K562 (cell line): ENCODE results near the gene SPDEF. TPM values are rescaled to one million over a fixed set of nuclear protein-coding genes. Genes with fewer than 3 reads are reported as not detected.

ENCODE experiments used
- ATAC-seq: fragments of 200-7000 bp; cut with Tn5 transposase; 3 replicates; pipeline ENCODE4 v1.9.1; 2020; ENCODE audit warnings: moderate library complexity
- BruUV-seq: library from RNA; stranded (reverse); fragments of 400-500 nt; replicated peaks from 2 replicates; lab custom pipeline; 2021; lab: Mats Ljungman, UMichigan
- CTCF ChIA-PET: fragments of 300-600 bp; formaldehyde crosslinking; extraction: SDS; loops from one replicate; lab custom pipeline; 2021; ENCODE audit warnings: low intra/inter-chr PET ratio; lab: Yijun Ruan, JAX
- POLR2A ChIA-PET: fragments of 300-600, 350-650 bp; sonication (Branson Sonifier 250); formaldehyde crosslinking; extraction: SDS; loops from one replicate; lab custom pipeline; 2021; ENCODE audit warnings: antibody characterized with exemption, inconsistent platforms; lab: Yijun Ruan, JAX
- DNase-seq, 4 experiments: peaks; one replicate each; pipeline versions ENCODE4 v3.0.0 to v3.0.0-alpha.2; 2011 to 2018; ENCODE audit warnings: low spot score in 3 of 4, mixed read lengths in 3 of 4; ENCODE audit errors: extremely low read depth in 1 of 4
- FAIRE-seq: peaks from 2 replicates; lab custom pipeline; 2011; peaks lifted over from hg19 to GRCh38; lab: Jason Lieb, UNC
- H2AFZ ChIP-seq: 2 replicates; pipeline ENCODE4 v1.6.0; 2011; ENCODE audit warnings: low read depth, low read length, control low read depth, inconsistent platforms
- H3K27ac ChIP-seq: fragments of 200-600 bp; 3 replicates; pipeline ENCODE4 v1.8.0; 2011; ENCODE audit warnings: low read depth, mild to moderate bottlenecking, control low read depth, inconsistent platforms, low read length, moderate library complexity, mixed read lengths; ENCODE audit errors: extremely low read depth
- H3K27me3 ChIP-seq, 2 experiments: fragments of 300-600 bp in 1 of 2; 2 replicates in 1 of 2; 3 replicates in 1 of 2; pipeline versions ENCODE4 v1.6.0 to v1.8.0; 2011; ENCODE audit warnings: inconsistent platforms in 2 of 2, low read length in 2 of 2, mild to moderate bottlenecking in 1 of 2, mixed read lengths in 1 of 2, moderate library complexity in 1 of 2; ENCODE audit not compliant: control insufficient read depth in 2 of 2, insufficient read depth in 2 of 2
- H3K36me3 ChIP-seq: fragments of 300-600 bp; 3 replicates; pipeline ENCODE4 v1.8.0; 2011; ENCODE audit warnings: mild to moderate bottlenecking, low read length, inconsistent platforms; ENCODE audit not compliant: control insufficient read depth, insufficient read depth
- H3K4me1 ChIP-seq, 2 experiments: fragments of 200-600 bp in 1 of 2; replicated peaks in 1 of 2; 2 replicates in 1 of 2; 3 replicates in 1 of 2; pipeline versions ENCODE4 v1.5.1 to v1.8.0; 2011; ENCODE audit warnings: inconsistent platforms in 2 of 2, low read length in 2 of 2, mild to moderate bottlenecking in 1 of 2, mixed read lengths in 1 of 2, moderate library complexity in 1 of 2; ENCODE audit not compliant: control insufficient read depth in 2 of 2, insufficient read depth in 2 of 2
- H3K4me2 ChIP-seq: 2 replicates; pipeline ENCODE4 v1.6.1; 2011; ENCODE audit warnings: low read length, control low read depth, inconsistent platforms, mixed read lengths; ENCODE audit not compliant: insufficient read depth
- H3K4me3 ChIP-seq: fragments of 200-600 bp; sonication (generic), shearing (Covaris generic); 2 replicates; pipeline ENCODE4 v1.5.1; 2016; ENCODE audit warnings: control low read depth, inconsistent platforms
- H3K79me2 ChIP-seq: fragments of 200-600 bp; 3 replicates; pipeline ENCODE4 v1.8.0; 2011; ENCODE audit warnings: low read length, inconsistent platforms; ENCODE audit not compliant: control insufficient read depth, insufficient read depth
- H3K9ac ChIP-seq, 2 experiments: 2 replicates each; pipeline versions ENCODE4 v1.6.0 to v1.6.1; 2011; ENCODE audit warnings: low read depth in 2 of 2, low read length in 2 of 2, control low read depth in 1 of 2, inconsistent platforms in 1 of 2, mild to moderate bottlenecking in 1 of 2, mixed read lengths in 1 of 2; ENCODE audit not compliant: insufficient read depth in 1 of 2
- H3K9me1 ChIP-seq: one replicate; pipeline ENCODE4 v1.6.0; 2011; ENCODE audit warnings: inconsistent platforms, mild to moderate bottlenecking, low read length, moderate library complexity; ENCODE audit not compliant: control insufficient read depth, insufficient read depth
- H3K9me3 ChIP-seq: replicated peaks from 2 replicates; pipeline ENCODE4 v1.5.1; 2011; ENCODE audit warnings: low read depth, low read length, inconsistent platforms; ENCODE audit not compliant: control insufficient read depth, insufficient read depth
- H4K20me1 ChIP-seq: replicated peaks from 2 replicates; pipeline ENCODE4 v1.6.1; 2011; ENCODE audit warnings: low read length, inconsistent platforms, mixed read lengths; ENCODE audit not compliant: control insufficient read depth, insufficient read depth
- EP400 ChIP-seq: fragments of 450-650 bp; IDR thresholded peaks from 2 replicates; pipeline ENCODE4 v1.6.1; 2017; ENCODE audit warnings: antibody characterized with exemption, mild to moderate bottlenecking, moderate library complexity
- PRMT5 ChIP-seq: sonication (generic); formaldehyde crosslinking; IDR thresholded peaks from 2 replicates; pipeline ENCODE4 v1.5.0; 2020; ENCODE audit warnings: missing genetic modification reagents
- SRSF9 ChIP-seq: fragments of 200-400 bp; formaldehyde crosslinking; IDR thresholded peaks from 2 replicates; pipeline ENCODE4 v1.6.1; 2017; ENCODE audit warnings: low read depth, low read length, borderline replicate concordance
- ZNF589 ChIP-seq: fragments of 200-800 bp; sonication (Bioruptor generic); IDR thresholded peaks from 2 replicates; pipeline ENCODE4 v1.6.1; 2016; ENCODE audit warnings: low read depth, missing genetic modification characterization, missing compliant biosample characterization
- ZNF644 ChIP-seq: fragments of 200-800 bp; sonication (Bioruptor generic); IDR thresholded peaks from 2 replicates; pipeline ENCODE4 v1.6.1; 2016; ENCODE audit warnings: low read depth, missing genetic modification characterization, missing compliant biosample characterization
- WGBS: fragments of 100-300 bp; shearing (Covaris generic); methylation state at CpG from one replicate; pipeline ENCODE4 v1.1.6; 2016; ENCODE audit warnings: low coverage, mixed read lengths; ENCODE audit not compliant: insufficient coverage; ENCODE audit errors: missing lambda C conversion rate; 5-methylcytosine and 5-hydroxymethylcytosine counted together
- in situ Hi-C: fragments of 300-500 bp; cut with MboI; formaldehyde crosslinking; loops from 4 replicates; pipeline ENCODE4 v1.15.0; 2018; ENCODE audit warnings: inconsistent platforms, mixed read lengths
- intact Hi-C: fragments of 100-400 bp; cut with micrococcal nuclease; formaldehyde crosslinking; loops from 2 replicates; pipeline ENCODE4 v1.14.2; 2022
- polyA plus RNA-seq, 8 experiments: library from polyadenylated mRNA; depleted of rRNA in 4 of 8; stranded (reverse) in 5 of 8; unstranded in 3 of 8; fragments of >200 nt; fragmentation: Nextera tagmentation in 2 of 8; fragmentation: Illumina TruSeq in 1 of 8; extraction: Ambion mirVana in 2 of 8; extraction: Trizol in 1 of 8; gene quantifications; 2 replicates each; pipeline versions ENCODE4 v1.2.1 to v1.2.3, GENCODE V29; 2011 to 2014; ENCODE audit warnings: inconsistent platforms in 1 of 8, missing spikeins in 1 of 8
- total RNA-seq, 7 experiments: library from RNA; depleted of rRNA in 6 of 7; stranded (reverse); fragments of >200 nt in 6 of 7; fragmentation: Illumina TruSeq in 2 of 7; extraction: Trizol in 2 of 7; gene quantifications; 2 replicates each; pipeline versions ENCODE4 v1.2.1 to v1.2.3, GENCODE V29; 2011 to 2021; ENCODE audit warnings: low replicate concordance in 1 of 7
- TF ChIP-seq, protein P1 (sequence below): sonication (generic); formaldehyde crosslinking; IDR thresholded peaks from 2 replicates; pipeline ENCODE4 v1.8.0; 2022; ENCODE audit warnings: missing genetic modification reagents, mild to moderate bottlenecking, moderate library complexity, borderline replicate concordance

The SPDEF gene
- total and polyA plus RNA-seq, 9 of the 15 experiments (the other 6 are each of a cell fraction or from before 2014, with no cell fraction given): 0.04 to 0.12 (median 0.11) TPM; not detected in 5

DNA sequence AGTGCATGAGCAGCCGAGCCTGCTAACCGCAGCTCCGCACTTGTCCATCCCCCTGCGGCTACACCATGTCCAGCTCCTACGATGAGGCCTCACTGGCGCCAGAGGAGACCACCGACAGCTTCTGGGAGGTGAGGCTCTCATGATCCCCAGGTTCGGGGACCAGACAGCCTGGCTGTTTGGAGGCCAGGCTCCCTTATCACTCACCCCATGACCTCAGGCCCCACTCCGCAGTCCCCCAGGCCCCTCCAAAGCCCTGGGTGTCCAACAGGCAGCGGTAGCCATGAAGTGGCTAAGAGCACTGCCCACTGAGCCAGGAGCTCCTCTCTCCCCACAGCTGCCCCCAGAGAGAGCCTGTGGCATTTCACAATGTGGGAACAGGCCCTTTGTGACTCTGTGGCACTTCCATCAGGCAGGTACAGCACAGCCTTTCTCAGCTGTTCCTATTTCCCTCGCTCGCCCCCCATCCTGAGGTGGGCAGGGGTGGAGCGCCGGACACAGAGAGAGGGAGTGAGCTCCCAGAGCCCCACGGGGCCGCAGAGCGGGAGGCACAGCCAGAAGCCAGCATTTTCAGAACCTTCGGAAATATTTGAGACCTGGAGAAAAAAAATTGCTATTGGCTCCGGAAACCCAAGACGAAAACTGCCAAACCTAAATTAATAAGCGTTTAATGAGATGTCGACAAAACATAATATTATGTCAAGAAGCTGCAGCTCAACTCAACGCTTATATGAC, 29.7 kb downstream of the SPDEF start (continued):
- TF ChIP-seq SRSF9 (no peak), PRMT5 (CRISPR knock-in tag) (no peak), ZNF589 (CRISPR knock-in tag) (0 out of 2 replicates have a peak, but pooled peaks have one; percentile 6)

- intact Hi-C loops: no loop called here
- no peaks in the 10 kb centered on the region for H3K9me3 ChIP-seq
- WGBS: 79% methylated on average over 13 of the region's 13 CpGs
- no peaks in the 10 kb centered on the region for H3K36me3 ChIP-seq
- peaks cover 19 to 45% of the 10 kb centered on the region in 2 experiments for H3K4me1 ChIP-seq
- FAIRE-seq: no peak
- H2AFZ ChIP-seq: peak overlapping the region; percentile 86; the same call in 1 of the 2 replicates
- no peak overlapping the region for H3K4me3 ChIP-seq
- no peaks in the 10 kb centered on the region for H4K20me1 ChIP-seq
- no peak for DNase-seq
- BruUV-seq: no TSS peak
- H3K4me2 ChIP-seq: no peak overlapping the region
- peak overlapping the region in 1 of 2 experiments; percentile 91; a peak in 2 of 4 replicates for H3K9ac ChIP-seq
- ATAC-seq: no peak
- no peaks in the 10 kb centered on the region for H3K27me3 ChIP-seq
- H3K9me1 ChIP-seq: no peaks in the 10 kb centered on the region
- no peaks in the 10 kb centered on the region for H3K79me2 ChIP-seq
- in situ Hi-C loops: loop anchor here (5.0 kb wide), 1 partner anchor 82 kb away; no protein-coding TSS in a partner anchor
- ChIA-PET CTCF (interaction anchor here (2.1 kb wide), 1 partner anchor 35 kb away, joined by 8 read pairs; no protein-coding TSS in a partner anchor), POLR2A (interaction anchor here (0.5 to 2.4 kb wide), 10 partner anchors 8 to 157 kb away, joined by 3 to 8 read pairs (median 3); no protein-coding TSS in a partner anchor)
- H3K27ac ChIP-seq: no peak overlapping the region
- TF ChIP-seq EP400: no peak
- TF ChIP-seq ZNF644 (tag): no peak
- TF ChIP-seq, protein P1, sequence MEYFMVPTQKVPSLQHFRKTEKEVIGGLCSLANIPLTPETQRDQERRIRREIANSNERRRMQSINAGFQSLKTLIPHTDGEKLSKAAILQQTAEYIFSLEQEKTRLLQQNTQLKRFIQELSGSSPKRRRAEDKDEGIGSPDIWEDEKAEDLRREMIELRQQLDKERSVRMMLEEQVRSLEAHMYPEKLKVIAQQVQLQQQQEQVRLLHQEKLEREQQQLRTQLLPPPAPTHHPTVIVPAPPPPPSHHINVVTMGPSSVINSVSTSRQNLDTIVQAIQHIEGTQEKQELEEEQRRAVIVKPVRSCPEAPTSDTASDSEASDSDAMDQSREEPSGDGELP (CRISPR knock-in tag): peak; percentile 25; the same call in 1 of the 2 replicates
These were observed 30.5 kb downstream of the SPDEF start for GRCh38 chr6:34525431-34526175.
